Measurements from ENCODE around the gene TTC7B. TPM values are rescaled to one million over a fixed set of nuclear protein-coding genes. Genes with fewer than 3 reads are reported as not detected.

Gene TTC7B
- polyA plus RNA-seq, 3 donors = 36.7 to 47.2 (median 42.3) TPM

GRCh38 chr14:90578283-90578985, 237.8 kb downstream of the TTC7B start:
- DNase-seq = no peak

- DNase-seq = no peak
Observed at GRCh38 chr14:90577661-90578282, 238.5 kb downstream of the TTC7B start.

- no peak for DNase-seq
Observed at GRCh38 chr14:90576981-90577660, 239.1 kb downstream of the TTC7B start.

- DNase-seq = no peak
Observed at GRCh38 chr14:90576581-90576980, 239.6 kb downstream of the TTC7B start.

GRCh38 chr14:90575781-90576180, 240.4 kb downstream of the TTC7B start:
- DNase-seq = no peak

- no peak for DNase-seq
Observed at GRCh38 chr14:90575336-90575735, 240.9 kb downstream of the TTC7B start.

- DNase-seq = no peak
Observed at GRCh38 chr14:90574188-90575131, 241.8 kb downstream of the TTC7B start.

GRCh38 chr14:90573385-90574105, 242.7 kb downstream of the TTC7B start:
- DNase-seq = no peak

- no peak for DNase-seq
Observed at GRCh38 chr14:90572441-90573150, 243.6 kb downstream of the TTC7B start.

- no peak for DNase-seq
Observed at GRCh38 chr14:90571149-90571947, 244.9 kb downstream of the TTC7B start.

- no peak for DNase-seq
Observed at GRCh38 chr14:90570461-90570860, 245.8 kb downstream of the TTC7B start.

GRCh38 chr14:90569606-90570387, 246.4 kb downstream of the TTC7B start:
- DNase-seq = no peak

- no peak for DNase-seq
Observed at GRCh38 chr14:90569201-90569600, 247.0 kb downstream of the TTC7B start.

GRCh38 chr14:90568405-90568804, 247.8 kb downstream of the TTC7B start:
- DNase-seq = no peak

GRCh38 chr14:90567991-90568390, 248.2 kb downstream of the TTC7B start:
- no peak for DNase-seq

- no peak for DNase-seq
Observed at GRCh38 chr14:90567191-90567590, 249.0 kb downstream of the TTC7B start.

- no peak for DNase-seq
Observed at GRCh38 chr14:90566481-90566880, 249.7 kb downstream of the TTC7B start.

GRCh38 chr14:90564496-90564895, 251.7 kb downstream of the TTC7B start:
- no peak for DNase-seq

GRCh38 chr14:90562652-90563051, 253.6 kb downstream of the TTC7B start:
- DNase-seq = no peak
